Liver (tissue), 3 donors: ENCODE measurements around the gene SMC6.

ENCODE experiments used
- ATF3 ChIP-seq: IDR thresholded peaks from 2 replicates; pipeline ENCODE4 v1.6.1; 2016; ENCODE audit warnings: antibody characterized with exemption
- CTCF ChIP-seq: fragments of 150-350 bp; IDR thresholded peaks from 2 replicates; pipeline ENCODE4 v1.5.1; 2017; ENCODE audit warnings: improper control_type of control experiment, low read depth, low read length; ENCODE audit not compliant: missing input control
- EGR1 ChIP-seq, 2 donors: IDR thresholded peaks; 2 replicates each; pipeline ENCODE4 v1.6.1; 2016 to 2018; ENCODE audit warnings: antibody characterized with exemption in 2 of 2, low read depth in 2 of 2
- donor health status: healthy.
- donor health status: healthy.

GRCh38 chr2:17667898-17668297, 85.7 kb downstream of the SMC6 start:
- TF ChIP-seq CTCF (no peak), ATF3 (no peak), EGR1 (IDR thresholded peaks at IDR 0.05; ENCODE audit: low read depth in 2 of 2) (no peak)
